Suprapubic skin (tissue), 3 donors: ENCODE data around the gene ZNF782.

Experiments used
- POLR2A ChIP-seq, 2 donors: fragments of 450-650 bp; IDR thresholded peaks; one replicate each; pipeline ENCODE4 v1.6.1; 2017; ENCODE audit warnings: antibody characterized with exemption in 2 of 2, mild to moderate bottlenecking in 2 of 2, moderate library complexity in 2 of 2
- TF ChIP-seq, protein P1 (sequence below), 2 donors: fragments of 200-600 bp in 1 of 2; fragments of 450-650 bp in 1 of 2; sonication (generic) in 1 of 2; IDR thresholded peaks; one replicate each; pipeline ENCODE4 v1.5.1; 2016 to 2019; ENCODE audit warnings: antibody characterized with exemption in 2 of 2, mild to moderate bottlenecking in 1 of 2, moderate library complexity in 1 of 2

DNA sequence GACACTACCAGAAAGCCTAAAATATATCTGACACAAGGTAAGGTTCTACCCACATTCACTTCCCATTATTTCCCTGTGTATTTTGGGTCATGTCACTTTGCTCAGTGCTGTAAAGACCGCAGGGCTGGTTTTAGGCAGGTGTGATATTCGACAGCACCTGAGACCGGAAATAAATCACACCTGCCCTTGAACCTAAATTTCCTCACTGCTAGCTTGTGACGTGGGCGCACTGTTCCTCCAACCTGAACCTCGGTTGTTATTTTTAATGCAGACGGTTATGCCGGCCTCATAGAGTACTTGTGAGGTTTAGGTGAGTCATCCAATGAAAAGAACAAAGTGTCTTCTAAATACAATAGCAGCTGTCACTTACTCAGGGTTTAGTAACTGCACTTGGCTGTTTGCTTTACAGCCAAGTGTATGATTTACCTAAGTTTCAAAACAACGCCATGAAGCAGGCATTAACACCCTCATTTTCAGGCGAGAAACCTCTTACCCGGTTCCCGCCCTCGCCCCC lies 20.7 kb upstream of the ZNF782 start:
- TF ChIP-seq, protein P1, sequence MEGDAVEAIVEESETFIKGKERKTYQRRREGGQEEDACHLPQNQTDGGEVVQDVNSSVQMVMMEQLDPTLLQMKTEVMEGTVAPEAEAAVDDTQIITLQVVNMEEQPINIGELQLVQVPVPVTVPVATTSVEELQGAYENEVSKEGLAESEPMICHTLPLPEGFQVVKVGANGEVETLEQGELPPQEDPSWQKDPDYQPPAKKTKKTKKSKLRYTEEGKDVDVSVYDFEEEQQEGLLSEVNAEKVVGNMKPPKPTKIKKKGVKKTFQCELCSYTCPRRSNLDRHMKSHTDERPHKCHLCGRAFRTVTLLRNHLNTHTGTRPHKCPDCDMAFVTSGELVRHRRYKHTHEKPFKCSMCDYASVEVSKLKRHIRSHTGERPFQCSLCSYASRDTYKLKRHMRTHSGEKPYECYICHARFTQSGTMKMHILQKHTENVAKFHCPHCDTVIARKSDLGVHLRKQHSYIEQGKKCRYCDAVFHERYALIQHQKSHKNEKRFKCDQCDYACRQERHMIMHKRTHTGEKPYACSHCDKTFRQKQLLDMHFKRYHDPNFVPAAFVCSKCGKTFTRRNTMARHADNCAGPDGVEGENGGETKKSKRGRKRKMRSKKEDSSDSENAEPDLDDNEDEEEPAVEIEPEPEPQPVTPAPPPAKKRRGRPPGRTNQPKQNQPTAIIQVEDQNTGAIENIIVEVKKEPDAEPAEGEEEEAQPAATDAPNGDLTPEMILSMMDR (IDR thresholded peaks at IDR 0.05) = no peak
- TF ChIP-seq POLR2A (IDR thresholded peaks at IDR 0.05) = no peak
